ENCODE measurements around the gene CCIN.

DNA sequence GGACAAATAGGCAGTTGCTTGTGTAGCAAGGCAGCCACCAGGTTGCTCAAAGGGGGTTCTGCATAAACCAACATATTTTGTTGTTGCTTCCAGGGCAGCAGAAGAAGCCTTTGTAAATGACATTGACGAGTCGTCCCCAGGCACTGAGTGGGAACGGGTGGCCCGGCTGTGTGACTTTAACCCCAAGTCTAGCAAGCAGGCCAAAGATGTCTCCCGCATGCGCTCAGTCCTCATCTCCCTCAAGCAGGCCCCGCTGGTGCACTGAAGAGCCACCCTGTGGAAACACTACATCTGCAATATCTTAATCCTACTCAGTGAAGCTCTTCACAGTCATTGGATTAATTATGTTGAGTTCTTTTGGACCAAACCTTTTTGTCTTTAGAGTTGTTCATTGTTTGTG, 42.3 kb downstream of the CCIN start:
- TF ChIP-seq, protein P1, sequence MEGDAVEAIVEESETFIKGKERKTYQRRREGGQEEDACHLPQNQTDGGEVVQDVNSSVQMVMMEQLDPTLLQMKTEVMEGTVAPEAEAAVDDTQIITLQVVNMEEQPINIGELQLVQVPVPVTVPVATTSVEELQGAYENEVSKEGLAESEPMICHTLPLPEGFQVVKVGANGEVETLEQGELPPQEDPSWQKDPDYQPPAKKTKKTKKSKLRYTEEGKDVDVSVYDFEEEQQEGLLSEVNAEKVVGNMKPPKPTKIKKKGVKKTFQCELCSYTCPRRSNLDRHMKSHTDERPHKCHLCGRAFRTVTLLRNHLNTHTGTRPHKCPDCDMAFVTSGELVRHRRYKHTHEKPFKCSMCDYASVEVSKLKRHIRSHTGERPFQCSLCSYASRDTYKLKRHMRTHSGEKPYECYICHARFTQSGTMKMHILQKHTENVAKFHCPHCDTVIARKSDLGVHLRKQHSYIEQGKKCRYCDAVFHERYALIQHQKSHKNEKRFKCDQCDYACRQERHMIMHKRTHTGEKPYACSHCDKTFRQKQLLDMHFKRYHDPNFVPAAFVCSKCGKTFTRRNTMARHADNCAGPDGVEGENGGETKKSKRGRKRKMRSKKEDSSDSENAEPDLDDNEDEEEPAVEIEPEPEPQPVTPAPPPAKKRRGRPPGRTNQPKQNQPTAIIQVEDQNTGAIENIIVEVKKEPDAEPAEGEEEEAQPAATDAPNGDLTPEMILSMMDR (IDR thresholded peaks at IDR 0.05), result no peak
- TF ChIP-seq POLR2A (IDR thresholded peaks at IDR 0.05), result no peak

Measured in suprapubic skin (tissue), 3 donors.